HG02840 (cell line): ENCODE measurements around the gene CDX2.

Experiments
- ATAC-seq: cut with Tn5 transposase; IDR thresholded peaks from one replicate; pipeline ENCODE4 v1.9.1; 2021; ENCODE audit warnings: mild to moderate bottlenecking, moderate library complexity, moderate number of reproducible peaks; ENCODE audit not compliant: unreplicated experiment, low FRiP score

CDX2 gene

GRCh38 chr13:27919659-27919933 lies 49.5 kb downstream of the CDX2 start:
- no peak for ATAC-seq

DNA sequence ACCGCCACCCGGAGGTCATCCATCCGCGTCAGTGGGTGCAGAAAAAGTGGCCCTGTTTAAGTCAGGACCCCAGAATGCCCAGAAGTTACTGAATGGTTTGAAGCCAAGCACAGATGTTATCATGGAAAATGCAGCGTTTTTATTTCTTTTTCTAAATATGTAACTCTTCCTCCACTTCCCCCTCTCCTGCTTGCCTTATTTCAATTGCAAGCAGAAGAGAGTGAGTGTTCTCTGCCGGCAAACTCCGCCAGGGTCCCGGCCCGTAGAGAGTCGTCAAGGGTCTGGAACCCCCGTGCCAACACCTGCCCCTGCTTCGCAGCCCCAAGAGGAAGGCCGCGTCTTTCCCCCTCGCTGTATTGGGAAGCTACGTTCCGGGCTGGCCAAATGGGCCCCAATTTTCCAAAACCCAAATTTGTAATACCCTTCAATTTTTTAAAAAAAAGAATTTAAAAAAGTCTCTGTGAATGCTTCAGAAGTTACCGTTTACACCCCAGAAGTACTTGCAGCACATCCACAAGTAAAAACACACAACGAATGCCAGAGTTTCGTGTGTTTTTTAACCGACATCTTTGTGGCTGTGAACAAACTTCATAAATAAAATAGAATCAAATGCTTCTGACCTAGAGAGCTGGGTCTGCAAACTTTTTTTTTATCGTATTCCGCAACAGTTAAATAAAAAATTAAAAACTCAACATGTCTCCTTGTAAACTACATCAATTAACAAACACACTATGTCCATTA lies 50.0 kb downstream of the CDX2 start:
- no peak for ATAC-seq

GRCh38 chr13:27918041-27918917 lies 50.8 kb downstream of the CDX2 start:
- ATAC-seq, result no peak

DNA sequence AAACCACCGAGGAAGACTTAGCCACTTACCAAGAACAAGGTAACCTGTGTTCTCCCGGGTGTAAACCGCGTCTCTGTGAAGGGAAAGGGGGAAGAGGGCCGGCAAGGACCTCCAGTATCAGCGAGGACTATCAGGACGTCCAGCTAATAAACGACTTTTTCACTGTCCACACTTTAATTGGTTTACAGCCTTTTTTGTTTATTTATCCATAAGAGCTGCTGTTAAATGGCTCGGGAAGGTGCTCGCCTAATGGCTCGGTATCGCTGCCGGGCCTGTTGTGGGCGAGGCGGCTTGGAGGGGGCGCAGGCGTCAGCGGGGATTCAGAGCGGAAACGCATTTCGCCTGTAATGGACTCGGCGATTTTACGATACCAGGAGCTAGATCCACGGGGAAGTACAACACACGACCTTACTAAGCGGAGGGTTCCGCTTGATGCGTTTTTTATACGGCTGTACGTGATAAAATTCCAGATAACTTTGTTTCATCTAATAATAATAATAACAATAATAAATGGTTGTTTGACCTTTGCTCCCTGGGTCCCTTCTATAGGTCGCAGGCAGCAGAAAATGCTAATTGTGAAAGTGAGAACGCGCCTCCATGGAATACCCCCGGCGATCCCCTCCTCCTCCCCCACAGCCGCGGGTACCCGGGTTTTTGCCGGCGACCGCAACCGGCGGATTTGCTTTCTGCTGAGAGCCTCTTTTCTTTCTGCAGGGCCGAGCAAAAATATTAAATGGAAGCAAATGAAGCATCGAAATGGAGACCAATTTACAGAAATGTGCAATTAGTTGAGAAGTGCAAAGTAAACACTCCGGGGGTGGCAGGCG lies 51.8 kb downstream of the CDX2 start:
- no peak for ATAC-seq

DNA sequence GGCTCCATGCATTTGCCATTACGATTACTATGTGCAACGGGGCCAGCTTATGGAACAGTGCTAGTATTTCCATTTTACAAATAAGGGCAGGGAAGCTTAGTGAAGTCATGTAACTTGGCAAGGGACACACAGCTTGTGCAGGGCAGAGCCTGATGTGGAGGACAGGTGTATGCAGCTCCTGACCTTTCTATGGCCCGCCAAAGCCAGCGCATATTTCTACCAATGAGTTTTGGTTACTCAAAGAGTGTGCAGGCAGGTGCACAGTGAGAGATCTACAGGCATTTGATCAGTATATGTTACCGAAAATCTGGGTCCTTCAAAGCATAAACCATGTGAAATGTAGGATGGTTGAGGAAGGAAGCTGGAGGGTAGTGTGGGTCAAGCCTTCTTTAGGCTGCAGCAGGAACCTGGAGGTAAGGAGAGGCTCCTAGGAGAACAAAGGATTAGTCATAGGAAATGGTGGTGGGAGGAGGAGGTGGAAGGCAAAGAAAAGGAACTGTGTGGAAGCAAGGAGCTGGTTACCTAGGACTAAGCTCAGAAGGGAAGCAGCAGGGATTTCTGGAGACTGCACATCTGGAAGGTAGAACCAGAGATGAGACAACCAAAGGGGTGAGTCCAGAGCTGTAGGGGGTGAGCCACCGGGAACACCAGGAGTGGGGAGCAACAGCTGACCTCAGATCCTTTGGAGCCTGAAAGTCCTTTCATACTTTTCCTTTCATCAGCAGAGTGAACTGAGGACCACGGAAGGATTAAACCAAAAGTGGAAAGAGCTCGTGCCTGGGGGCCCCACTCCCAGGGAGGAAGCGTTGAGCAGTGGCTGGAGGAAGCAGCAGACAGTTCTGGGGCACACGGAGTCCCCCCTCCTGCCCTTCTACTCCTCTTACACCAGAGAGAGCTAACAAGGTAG lies 53.6 kb downstream of the CDX2 start:
- no peak for ATAC-seq

DNA sequence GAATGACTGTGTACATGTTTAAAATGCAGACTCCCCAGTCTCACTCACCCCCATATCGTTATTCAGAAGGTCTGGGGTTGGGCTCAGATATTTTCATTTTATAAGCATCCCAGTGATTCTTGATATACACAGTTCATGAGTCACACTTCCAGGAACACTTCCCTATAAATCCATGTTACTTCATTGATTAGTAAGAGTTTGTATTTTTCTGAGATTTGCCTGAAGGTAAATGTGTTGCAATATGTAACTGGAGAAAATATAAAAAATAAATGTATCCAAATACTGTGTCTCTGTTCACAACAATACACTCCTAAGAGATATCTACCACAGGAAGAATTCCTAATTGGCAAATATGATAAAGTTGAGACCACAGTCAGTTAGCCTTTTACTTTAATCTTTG lies 56.0 kb downstream of the CDX2 start:
- ATAC-seq, result no peak

DNA sequence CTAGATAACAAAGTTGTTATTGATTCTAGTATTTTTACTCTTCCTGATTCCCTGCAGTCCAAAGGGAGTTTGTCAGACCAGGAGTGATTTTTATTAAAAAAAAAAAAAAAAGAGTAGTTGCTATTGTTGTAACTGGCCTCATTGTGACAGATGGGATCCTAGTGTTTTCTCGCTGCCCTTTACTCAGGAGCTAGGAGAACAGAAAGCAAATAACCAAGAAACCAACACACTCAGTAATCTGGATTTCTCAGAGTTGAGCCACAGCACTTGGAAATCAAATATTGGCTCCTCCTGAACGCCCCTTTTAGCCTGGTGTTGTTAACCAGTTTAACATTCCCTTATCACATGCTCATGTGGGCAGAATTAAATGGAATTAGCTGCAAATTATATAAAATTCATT lies 57.6 kb downstream of the CDX2 start:
- ATAC-seq, result no peak
